Activated CD4-positive, alpha-beta T cell treated with anti-CD3 and anti-CD28 coated beads for 36 hours (primary cell): ENCODE measurements around the gene NUMBL. TPM values are rescaled to one million over a fixed set of nuclear protein-coding genes. Genes with fewer than 3 reads are reported as not detected.

ENCODE experiments used
- ATAC-seq: fragments of 200-7000 bp; cut with Tn5 transposase; one replicate; pipeline ENCODE4 v1.10.0; 2021; ENCODE audit warnings: mild to moderate bottlenecking, moderate library complexity
- CTCF ChIA-PET: fragments of 350-600 bp; sonication (Branson Sonifier 250); formaldehyde crosslinking; loops from one replicate; lab custom pipeline; 2021; ENCODE audit warnings: antibody characterized with exemption; lab: Charles Lee
- POLR2A ChIA-PET: fragments of 350-600 bp; sonication (Branson Sonifier 250); formaldehyde crosslinking; loops from one replicate; lab custom pipeline; 2021; ENCODE audit warnings: antibody characterized with exemption, inconsistent platforms; lab: Charles Lee
- DNase-seq: peaks from one replicate; pipeline ENCODE4 v3.0.0-alpha.2; 2020
- H3K27ac Mint-ChIP-seq: one replicate; pipeline ENCODE4 v1.8.0; 2021; ENCODE audit warnings: mixed read lengths
- H3K27me3 Mint-ChIP-seq: one replicate; pipeline ENCODE4 v1.8.0; 2021; ENCODE audit warnings: mixed read lengths
- H3K36me3 Mint-ChIP-seq: one replicate; pipeline ENCODE4 v1.8.0; 2021; ENCODE audit warnings: low read depth, mixed read lengths
- H3K4me1 Mint-ChIP-seq: one replicate; pipeline ENCODE4 v1.8.0; 2021; ENCODE audit warnings: mixed read lengths
- H3K4me3 Mint-ChIP-seq: one replicate; pipeline ENCODE4 v1.8.0; 2021; ENCODE audit warnings: mild to moderate bottlenecking, moderate library complexity, mixed read lengths
- H3K9me3 Mint-ChIP-seq: one replicate; pipeline ENCODE4 v1.8.0; 2021; ENCODE audit warnings: low read depth, mixed read lengths
- intact Hi-C, 2 experiments: fragments of 100-400 bp; cut with DNase I in 1 of 2; cut with micrococcal nuclease in 1 of 2; formaldehyde crosslinking; loops; one replicate each; pipeline versions ENCODE4 v1.14.2 to v1.15.1; 2022 to 2024; cut with DNase I, micrococcal nuclease
- total RNA-seq, 2 experiments: library from RNA; stranded (reverse); gene quantifications; one replicate each; pipeline ENCODE4 v1.2.3, GENCODE V29; 2021

NUMBL gene
- total RNA-seq, 2 experiments from 2014 or later: 11.6 to 18.0 TPM

- peaks cover 6% of the 10 kb centered on the region for H3K27me3 Mint-ChIP-seq
- peaks cover 5% of the 10 kb centered on the region for H3K4me1 Mint-ChIP-seq
- DNase-seq (no peak), ATAC-seq (no peak)
- H3K36me3 Mint-ChIP-seq: no peaks in the 10 kb centered on the region
- ChIA-PET CTCF (interaction anchor here (0.8 to 5.1 kb wide), 3 partner anchors 8 to 228 kb away, joined by 3 to 40 read pairs (median 5); partner anchors contain the start of gene RAB4B), POLR2A (no interaction called here)
- no peak overlapping the region for H3K27ac Mint-ChIP-seq
- intact Hi-C loops: no loop called here
- H3K9me3 Mint-ChIP-seq: no peaks in the 10 kb centered on the region
- H3K4me3 Mint-ChIP-seq: no peak overlapping the region
Observed at GRCh38 chr19:40642051-40642706, 48.3 kb downstream of the NUMBL start.

- Mint-ChIP-seq H3K9me3 (no peaks in the 10 kb centered on the region), H3K4me3 (no peak overlapping the region), H3K27ac (no peak overlapping the region), H3K4me1 (peaks cover 5% of the 10 kb centered on the region), H3K27me3 (peaks cover 2% of the 10 kb centered on the region), H3K36me3 (no peaks in the 10 kb centered on the region)
- POLR2A ChIA-PET: no interaction called here
- no peak for ATAC-seq
- DNase-seq: no peak
- intact Hi-C loops: no loop called here
- CTCF ChIA-PET: no interaction called here
Observed at GRCh38 chr19:40641281-40641680, 49.2 kb downstream of the NUMBL start.

- no peak for DNase-seq
- peaks cover 1% of the 10 kb centered on the region for H3K27me3 Mint-ChIP-seq
- no peaks in the 10 kb centered on the region for H3K9me3 Mint-ChIP-seq
- POLR2A ChIA-PET: no interaction called here
- no peak overlapping the region for H3K4me3 Mint-ChIP-seq
- no peak overlapping the region for H3K27ac Mint-ChIP-seq
- intact Hi-C loops: no loop called here
- no peak for ATAC-seq
- peaks cover 5% of the 10 kb centered on the region for H3K4me1 Mint-ChIP-seq
- no peaks in the 10 kb centered on the region for H3K36me3 Mint-ChIP-seq
- CTCF ChIA-PET: no interaction called here
Observed at GRCh38 chr19:40640744-40641143, 49.7 kb downstream of the NUMBL start.

- intact Hi-C loops: no loop called here
- ATAC-seq (no peak), DNase-seq (no peak)
- POLR2A ChIA-PET: interaction anchor here (0.6 kb wide), 1 partner anchor 24 kb away, joined by 4 read pairs; no protein-coding TSS in a partner anchor
- Mint-ChIP-seq H3K4me1 (peaks cover 6% of the 10 kb centered on the region), H3K27ac (no peak overlapping the region), H3K9me3 (no peaks in the 10 kb centered on the region), H3K27me3 (peaks cover 5% of the 10 kb centered on the region), H3K36me3 (no peaks in the 10 kb centered on the region), H3K4me3 (no peak overlapping the region)
- CTCF ChIA-PET: no interaction called here
Observed at GRCh38 chr19:40639638-40639982, 50.8 kb downstream of the NUMBL start.

- Mint-ChIP-seq H3K9me3 (no peaks in the 10 kb centered on the region), H3K27me3 (peaks cover 5% of the 10 kb centered on the region), H3K4me1 (peaks cover 15% of the 10 kb centered on the region), H3K4me3 (no peak overlapping the region), H3K36me3 (no peaks in the 10 kb centered on the region), H3K27ac (no peak overlapping the region)
- POLR2A ChIA-PET: no interaction called here
- DNase-seq: no peak
- intact Hi-C loops: no loop called here
- ATAC-seq: no peak
- CTCF ChIA-PET: interaction anchor here (0.6 to 0.7 kb wide), 4 partner anchors 8 to 1041 kb away, joined by 3 read pairs; no protein-coding TSS in a partner anchor
Observed at GRCh38 chr19:40638327-40638726, 52.1 kb downstream of the NUMBL start.

- intact Hi-C loops: no loop called here
- Mint-ChIP-seq H3K27ac (no peak overlapping the region), H3K4me1 (peaks cover 15% of the 10 kb centered on the region), H3K9me3 (no peaks in the 10 kb centered on the region), H3K36me3 (peaks cover 9% of the 10 kb centered on the region), H3K27me3 (peaks cover 5% of the 10 kb centered on the region), H3K4me3 (no peak overlapping the region)
- DNase-seq (no peak), ATAC-seq (no peak)
- POLR2A ChIA-PET: no interaction called here
- CTCF ChIA-PET: interaction anchor here (0.7 to 3.4 kb wide), 7 partner anchors 9 to 328 kb away, joined by 3 to 40 read pairs (median 15); no protein-coding TSS in a partner anchor
Observed at GRCh38 chr19:40633207-40633606, 57.2 kb downstream of the NUMBL start.

GRCh38 chr19:40632311-40633036 is 58.0 kb downstream of the NUMBL start:
- peaks cover 15% of the 10 kb centered on the region for H3K4me1 Mint-ChIP-seq

GRCh38 chr19:40630571-40631160 is 59.8 kb downstream of the NUMBL start:
- H3K9me3 Mint-ChIP-seq: no peaks in the 10 kb centered on the region
- DNase-seq (no peak), ATAC-seq (no peak)
- POLR2A ChIA-PET: interaction anchor here (0.6 kb wide), 1 partner anchor 11 kb away, joined by 13 read pairs; no protein-coding TSS in a partner anchor
- H3K4me1 Mint-ChIP-seq: peaks cover 15% of the 10 kb centered on the region
- CTCF ChIA-PET: interaction anchor here (0.6 to 1.0 kb wide), 2 partner anchors 14 to 249 kb away, joined by 3 to 4 read pairs; no protein-coding TSS in a partner anchor
- intact Hi-C loops: no loop called here
- H3K4me3 Mint-ChIP-seq: no peak overlapping the region
- peaks cover 4% of the 10 kb centered on the region for H3K27me3 Mint-ChIP-seq
- H3K36me3 Mint-ChIP-seq: peaks cover 22% of the 10 kb centered on the region
- peak overlapping the region; percentile 58 for H3K27ac Mint-ChIP-seq

More at GRCh38 chr19:40632311-40633036, 58.0 kb downstream of the NUMBL start:
- DNase-seq (no peak), ATAC-seq (peak; percentile 27)
- CTCF ChIA-PET: interaction anchor here (0.7 to 3.4 kb wide), 6 partner anchors 12 to 328 kb away, joined by 3 to 23 read pairs (median 3); no protein-coding TSS in a partner anchor
- H3K9me3 Mint-ChIP-seq: no peaks in the 10 kb centered on the region
- intact Hi-C loops: no loop called here
- no peak overlapping the region for H3K27ac Mint-ChIP-seq
- H3K27me3 Mint-ChIP-seq: peaks cover 5% of the 10 kb centered on the region
- H3K36me3 Mint-ChIP-seq: peaks cover 9% of the 10 kb centered on the region
- POLR2A ChIA-PET: no interaction called here
- H3K4me3 Mint-ChIP-seq: no peak overlapping the region

GRCh38 chr19:40629346-40629745 is 61.1 kb downstream of the NUMBL start:
- peaks cover 13% of the 10 kb centered on the region for H3K4me1 Mint-ChIP-seq
- DNase-seq (no peak), ATAC-seq (no peak)
- H3K27me3 Mint-ChIP-seq: no peaks in the 10 kb centered on the region
- POLR2A ChIA-PET: no interaction called here
- no peak overlapping the region for H3K27ac Mint-ChIP-seq
- CTCF ChIA-PET: no interaction called here
- no peaks in the 10 kb centered on the region for H3K9me3 Mint-ChIP-seq
- H3K36me3 Mint-ChIP-seq: peaks cover 29% of the 10 kb centered on the region
- intact Hi-C loops: no loop called here
- H3K4me3 Mint-ChIP-seq: no peak overlapping the region

- ATAC-seq (peak; percentile 48), DNase-seq (no peak)
- Mint-ChIP-seq H3K36me3 (peaks cover 38% of the 10 kb centered on the region), H3K27ac (no peak overlapping the region), H3K9me3 (no peaks in the 10 kb centered on the region), H3K27me3 (no peaks in the 10 kb centered on the region), H3K4me3 (no peak overlapping the region), H3K4me1 (peaks cover 6% of the 10 kb centered on the region)
- ChIA-PET CTCF (interaction anchor here (0.7 kb wide), 1 partner anchor 28 kb away, joined by 4 read pairs; no protein-coding TSS in a partner anchor), POLR2A (no interaction called here)
- intact Hi-C loops: no loop called here
Observed at GRCh38 chr19:40627486-40628279, 62.8 kb downstream of the NUMBL start.

- intact Hi-C loops: no loop called here
- POLR2A ChIA-PET: no interaction called here
- Mint-ChIP-seq H3K9me3 (no peaks in the 10 kb centered on the region), H3K27ac (no peak overlapping the region), H3K4me1 (peaks cover 8% of the 10 kb centered on the region), H3K27me3 (no peaks in the 10 kb centered on the region), H3K4me3 (no peak overlapping the region), H3K36me3 (peaks cover 42% of the 10 kb centered on the region)
- no peak for ATAC-seq
- DNase-seq: no peak
- CTCF ChIA-PET: no interaction called here
Observed at GRCh38 chr19:40626918-40627317, 63.5 kb downstream of the NUMBL start.
